ENCODE measurements around the gene SMIM24.

SMIM24 gene

DNA sequence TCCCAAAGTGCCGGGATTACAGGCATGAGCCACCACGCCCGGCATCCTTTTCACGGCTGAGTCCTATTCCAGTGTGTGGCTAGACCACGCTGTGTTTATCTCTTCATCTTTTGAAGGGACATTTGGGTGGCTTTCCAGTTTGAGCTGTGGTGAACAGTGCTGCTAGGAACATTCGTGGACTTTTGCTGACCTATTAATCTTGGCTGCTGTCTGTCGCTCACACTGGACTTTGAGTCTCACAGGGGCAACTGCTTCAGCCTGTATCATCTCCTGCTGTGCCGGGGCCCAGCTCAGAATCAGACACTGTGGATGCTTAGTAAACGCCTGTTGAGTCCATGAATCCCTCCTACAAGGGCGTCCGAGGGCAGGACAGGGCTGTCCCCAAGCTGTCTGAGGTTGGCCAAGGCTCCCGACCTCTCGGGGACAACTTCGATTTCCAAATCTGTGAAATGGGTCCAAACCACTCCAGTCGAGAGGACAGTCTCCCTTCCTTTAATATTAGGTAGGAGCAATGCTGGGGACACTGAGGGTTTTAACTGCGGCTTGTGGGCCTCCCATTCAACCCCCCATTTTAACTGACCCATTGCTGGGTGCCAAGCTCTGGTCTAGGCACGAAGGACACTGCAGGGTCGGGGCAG lies 48.4 kb downstream of the SMIM24 start:
- no peak for DNase-seq

- DNase-seq, result peak in 1 of 4 experiments; percentile 31
Observed at GRCh38 chr19:3430366-3430680, 50.0 kb downstream of the SMIM24 start.

- DNase-seq, result no peak
Observed at GRCh38 chr19:3426433-3426832, 53.9 kb downstream of the SMIM24 start.
